CD14-positive monocyte (primary cell): ENCODE measurements around the gene GGA1. TPM values are rescaled to one million over a fixed set of nuclear protein-coding genes. Genes with fewer than 3 reads are reported as not detected.

Source experiments
- DNase-seq, 3 donors: peaks; one replicate each; pipeline ENCODE4 v3.0.0-alpha.2; 2011 to 2022
- H2AFZ ChIP-seq: 2 replicates; pipeline ENCODE4 v1.6.0; 2012; ENCODE audit warnings: mild to moderate bottlenecking, low read depth, low read length, inconsistent platforms; ENCODE audit not compliant: insufficient read depth, poor library complexity, severe bottlenecking
- H3K27ac ChIP-seq, 2 donors: 1 replicate in 1 of 2; 2 replicates in 1 of 2; pipeline ENCODE4 v1.5.1; 2012 to 2013; ENCODE audit warnings: low read length in 2 of 2, control low read depth in 1 of 2, inconsistent platforms in 1 of 2, low read depth in 1 of 2, mild to moderate bottlenecking in 1 of 2
- H3K27me3 ChIP-seq, 2 donors: one replicate each; pipeline versions ENCODE4 v1.6.0 to v1.6.1; 2011 to 2013; ENCODE audit warnings: low read length in 2 of 2; ENCODE audit not compliant: control insufficient read depth in 2 of 2, insufficient read depth in 2 of 2
- H3K36me3 ChIP-seq, 2 donors: replicated peaks in 1 of 2; 1 replicate in 1 of 2; 2 replicates in 1 of 2; pipeline versions ENCODE4 v1.5.1 to v1.6.1; 2012 to 2013; ENCODE audit warnings: low read length in 2 of 2, control low read depth in 1 of 2, inconsistent platforms in 1 of 2, mild to moderate bottlenecking in 1 of 2; ENCODE audit not compliant: insufficient read depth in 2 of 2, control insufficient read depth in 1 of 2
- H3K4me1 ChIP-seq, 2 donors: 1 replicate in 1 of 2; 2 replicates in 1 of 2; pipeline versions ENCODE4 v1.5.1 to v1.6.1; 2012 to 2013; ENCODE audit warnings: low read length in 2 of 2, control low read depth in 1 of 2, inconsistent platforms in 1 of 2, mild to moderate bottlenecking in 1 of 2, moderate library complexity in 1 of 2; ENCODE audit not compliant: insufficient read depth in 2 of 2, control insufficient read depth in 1 of 2
- H3K4me2 ChIP-seq: replicated peaks from 2 replicates; pipeline ENCODE3; 2012; ENCODE audit warnings: low read length, moderate library complexity, mild to moderate bottlenecking; ENCODE audit not compliant: poor library complexity, severe bottlenecking; ENCODE audit errors: extremely low read depth
- H3K4me3 ChIP-seq, 3 experiments: fragments of 200-600 bp in 1 of 3; sonication (generic) in 1 of 3; replicated peaks in 1 of 3; 1 replicate in 2 of 3; 2 replicates in 1 of 3; pipeline ENCODE4 v1.5.1; 2011 to 2013; ENCODE audit warnings: low read length in 3 of 3, mild to moderate bottlenecking in 3 of 3, control low read depth in 2 of 3, low read depth in 2 of 3, inconsistent platforms in 1 of 3, moderate library complexity in 1 of 3
- H3K79me2 ChIP-seq: 2 replicates; pipeline ENCODE4 v1.6.0; 2012; ENCODE audit warnings: mild to moderate bottlenecking, control low read depth, inconsistent platforms, low read length, moderate library complexity; ENCODE audit not compliant: insufficient read depth
- H3K9ac ChIP-seq: 2 replicates; pipeline ENCODE4 v1.6.0; 2017; ENCODE audit warnings: low read length, mild to moderate bottlenecking; ENCODE audit not compliant: insufficient read depth, poor library complexity, severe bottlenecking
- H3K9me3 ChIP-seq, 2 donors: replicated peaks in 1 of 2; 1 replicate in 1 of 2; 2 replicates in 1 of 2; pipeline versions ENCODE4 v1.5.1 to v1.6.1; 2012 to 2013; ENCODE audit warnings: low read length in 2 of 2, control low read depth in 1 of 2; ENCODE audit not compliant: control insufficient read depth in 1 of 2, insufficient read depth in 1 of 2
- H4K20me1 ChIP-seq: 2 replicates; pipeline ENCODE4 v1.6.0; 2012; ENCODE audit warnings: mild to moderate bottlenecking, low read length, control low read depth, moderate library complexity; ENCODE audit not compliant: insufficient read depth
- H3K27ac Mint-ChIP-seq, 7 donors: one replicate each; pipeline ENCODE4 v1.8.0; 2020; ENCODE audit warnings: mild to moderate bottlenecking in 7 of 7, mixed read lengths in 7 of 7, moderate library complexity in 6 of 7, inconsistent platforms in 2 of 7
- H3K27me3 Mint-ChIP-seq, 3 donors: one replicate each; pipeline ENCODE4 v1.8.0; 2021 to 2022; ENCODE audit warnings: low read depth in 3 of 3, mild to moderate bottlenecking in 3 of 3, mixed read lengths in 3 of 3, moderate library complexity in 3 of 3, inconsistent platforms in 1 of 3
- H3K36me3 Mint-ChIP-seq, 2 donors: one replicate each; pipeline ENCODE4 v1.8.0; 2020; ENCODE audit warnings: mixed read lengths in 2 of 2, inconsistent platforms in 1 of 2, mild to moderate bottlenecking in 1 of 2
- H3K4me1 Mint-ChIP-seq: one replicate; pipeline ENCODE4 v1.8.0; 2020; ENCODE audit warnings: mild to moderate bottlenecking, mixed read lengths
- H3K4me3 Mint-ChIP-seq, 2 donors: one replicate each; pipeline ENCODE4 v1.8.0; 2020; ENCODE audit warnings: mild to moderate bottlenecking in 2 of 2, mixed read lengths in 2 of 2, moderate library complexity in 1 of 2
- H3K9me3 Mint-ChIP-seq, 7 donors: one replicate each; pipeline ENCODE4 v1.8.0; 2020 to 2022; ENCODE audit warnings: mixed read lengths in 7 of 7, mild to moderate bottlenecking in 6 of 7, moderate library complexity in 6 of 7, inconsistent platforms in 2 of 7
- CTCF ChIP-seq: fragments of 200-600 bp; IDR thresholded peaks from one replicate; pipeline ENCODE4 v1.8.0; 2022; ENCODE audit warnings: antibody characterized with exemption, mild to moderate bottlenecking
- WGBS: methylation state at CpG from one replicate; pipeline ENCODE4 v1.1.5; 2013; ENCODE audit warnings: missing lambda C conversion rate; ENCODE audit not compliant: insufficient coverage; 5-methylcytosine and 5-hydroxymethylcytosine counted together
- intact Hi-C, 2 donors: fragments of 100-400 bp; cut with micrococcal nuclease; formaldehyde crosslinking; loops; one replicate each; pipeline versions ENCODE4 v1.15.0 to v1.15.1; 2023
- polyA plus RNA-seq, 3 donors: library from polyadenylated mRNA; depleted of rRNA in 1 of 3; unstranded in 2 of 3; stranded (reverse) in 1 of 3; fragments of 300-500 nt in 2 of 3; fragments of >200 nt in 1 of 3; fragmentation: Illumina TruSeq in 2 of 3; gene quantifications; 1 replicate in 2 of 3; 2 replicates in 1 of 3; pipeline ENCODE4 v1.2.3, GENCODE V29; 2012 to 2021

GGA1 gene
- polyA plus RNA-seq, 3 donors = 19.8 to 91.0 (median 24.8) TPM

GRCh38 chr22:37647928-37648327 is 39.3 kb downstream of the GGA1 start:
- peaks cover 7 to 10% of the 10 kb centered on the region in 2 donors for H3K4me1 ChIP-seq
- no peaks in the 10 kb centered on the region for H3K27me3 ChIP-seq
- over 99% methylated on average over 9 of the region's 9 CpGs for WGBS
- Mint-ChIP-seq H3K27ac (no peak overlapping the region), H3K27me3 (peaks cover 0 to 5% (median 0%) of the 10 kb centered on the region in 3 donors), H3K36me3 (peaks cover 85 to 100% of the 10 kb centered on the region in 2 donors), H3K9me3 (no peaks in the 10 kb centered on the region), H3K4me1 (peaks cover 9% of the 10 kb centered on the region), H3K4me3 (no peak overlapping the region)
- no peak for DNase-seq
- peaks cover 32% of the 10 kb centered on the region for H3K79me2 ChIP-seq
- H3K4me3 ChIP-seq = no peak overlapping the region
- H3K9ac ChIP-seq = no peak overlapping the region
- no peak overlapping the region for H2AFZ ChIP-seq
- no peak overlapping the region for H3K4me2 ChIP-seq
- H3K27ac ChIP-seq = no peak overlapping the region
- H3K9me3 ChIP-seq = no peaks in the 10 kb centered on the region
- H3K36me3 ChIP-seq = peaks cover 90 to 99% of the 10 kb centered on the region in 2 donors
- H4K20me1 ChIP-seq = peaks cover 100% of the 10 kb centered on the region
- intact Hi-C loops = loop anchor here in 1 of 2 donors (10.0 kb wide), 1 partner anchor 87 kb away; no protein-coding TSS in a partner anchor
- no peak for TF ChIP-seq CTCF

DNA sequence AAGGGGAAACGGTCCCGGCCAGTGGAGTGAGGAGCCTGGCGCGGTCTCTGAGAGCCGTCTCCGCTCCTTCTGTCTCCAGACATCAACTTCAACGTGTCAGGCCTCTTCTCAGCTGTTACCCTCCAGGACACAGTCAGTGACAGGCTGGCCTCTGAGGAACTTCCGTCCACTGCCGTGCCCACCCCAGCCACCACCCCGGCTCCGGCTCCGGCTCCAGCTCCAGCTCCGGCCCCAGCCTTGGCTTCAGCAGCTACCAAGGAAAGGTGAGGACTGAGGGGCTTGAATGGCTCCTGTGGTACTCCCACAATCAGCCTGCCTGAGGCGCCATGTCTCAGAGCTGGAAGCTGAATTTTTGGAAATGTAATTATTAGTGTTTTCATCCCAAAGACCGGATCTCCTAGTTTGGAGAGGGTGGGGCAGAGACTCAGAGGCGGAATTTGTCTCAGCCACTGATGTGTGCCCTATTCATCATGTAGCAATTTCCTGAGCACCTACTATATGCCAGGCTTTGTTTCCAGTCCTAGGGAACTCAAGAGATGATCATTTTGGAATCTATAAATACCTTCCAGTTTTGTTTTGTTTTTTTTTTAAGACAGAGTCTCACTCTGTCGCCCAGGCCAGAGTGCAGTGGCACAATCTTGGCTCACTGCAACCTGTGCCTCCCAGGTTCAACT is 42.0 kb downstream of the GGA1 start:
- Histone ChIP-seq H3K36me3 (peaks cover 85 to 95% of the 10 kb centered on the region in 2 donors), H3K4me3 (no peak overlapping the region), H3K4me2 (no peak overlapping the region), H4K20me1 (peaks cover 100% of the 10 kb centered on the region), H3K9ac (no peak overlapping the region), H3K4me1 (no peaks in the 10 kb centered on the region), H3K9me3 (no peaks in the 10 kb centered on the region), H3K27me3 (no peaks in the 10 kb centered on the region), H2AFZ (no peak overlapping the region), H3K27ac (no peak overlapping the region), H3K79me2 (peaks cover 13% of the 10 kb centered on the region)
- no peaks in the 10 kb centered on the region for H3K4me1 Mint-ChIP-seq
- H3K4me3 Mint-ChIP-seq = no peak overlapping the region
- H3K27me3 Mint-ChIP-seq = peaks cover 0 to 2% (median 0%) of the 10 kb centered on the region in 3 donors
- no peak for TF ChIP-seq CTCF
- H3K9me3 Mint-ChIP-seq = no peaks in the 10 kb centered on the region
- WGBS = 100% methylated on average over 13 of the region's 17 CpGs
- H3K27ac Mint-ChIP-seq = no peak overlapping the region
- intact Hi-C loops = no loop called here
- peaks cover 78 to 96% of the 10 kb centered on the region in 2 donors for H3K36me3 Mint-ChIP-seq
- DNase-seq = no peak
